ENCODE measurements around the gene ST8SIA4. TPM values are rescaled to one million over a fixed set of nuclear protein-coding genes. Genes with fewer than 3 reads are reported as not detected.

The ST8SIA4 gene
- total and polyA plus RNA-seq, 2 donors (not counting 1 experiment from before 2014, with no cell fraction given): 9.5 to 42.6 TPM

DNA sequence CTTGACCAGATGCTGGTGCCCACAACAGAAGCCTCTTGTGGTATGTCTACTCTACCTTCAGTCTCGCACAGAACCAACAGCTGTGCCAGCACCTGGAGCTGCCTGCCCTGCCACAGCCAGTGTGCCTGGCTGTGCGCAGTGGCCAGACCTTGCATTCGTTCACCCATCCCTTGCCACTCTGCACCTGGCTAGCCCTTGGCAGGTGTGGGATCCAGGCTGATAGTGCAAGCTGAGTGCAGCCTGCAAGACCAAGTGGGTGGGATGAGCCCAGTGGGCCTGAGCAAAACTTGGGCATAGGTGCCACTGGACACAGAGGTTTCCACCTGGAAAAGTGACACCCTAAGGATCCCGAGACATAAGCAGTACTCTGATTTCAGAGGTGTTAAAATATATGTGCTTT is 108.2 kb downstream of the ST8SIA4 start:
- ChIA-PET POLR2A (no interaction called here), CTCF (interaction anchor here (1.1 kb wide), 1 partner anchor 106 kb away, joined by 3 read pairs; no protein-coding TSS in a partner anchor)
- Histone ChIP-seq H2AFZ (ENCODE audit: insufficient read depth, low read depth, low read length, poor library complexity, severe bottlenecking) (no peak overlapping the region), H3K79me2 (ENCODE audit: control insufficient read depth, insufficient read depth, low read length) (no peaks in the 10 kb centered on the region), H3K27ac (ENCODE audit: low read length in 2 of 2) (no peak overlapping the region), H3K9me3 (ENCODE audit: control extremely low read depth in 1 of 3, control insufficient read depth in 2 of 3, insufficient read depth in 1 of 3, low read length in 2 of 3) (peaks cover 0 to 17% (median 17%) of the 10 kb centered on the region in 3 donors), H3K9ac (ENCODE audit: low read length) (no peak overlapping the region), H3K4me2 (replicated peaks; ENCODE audit: low read depth, low read length, poor library complexity, severe bottlenecking) (no peak overlapping the region), H3K4me1 (ENCODE audit: control insufficient read depth in 2 of 2, insufficient read depth in 2 of 2, low read length in 2 of 2) (no peaks in the 10 kb centered on the region), H3K4me3 (ENCODE audit: control extremely low read depth in 1 of 5, extremely low read depth in 1 of 5, insufficient read depth in 1 of 5, low read depth in 2 of 5, low read length in 4 of 5) (no peak overlapping the region), H3K27me3 (replicated peaks in 1 of 4; ENCODE audit: control extremely low read depth in 1 of 4, control insufficient read depth in 3 of 4, insufficient read depth in 4 of 4, low read length in 3 of 4) (no peaks in the 10 kb centered on the region), H4K20me1 (ENCODE audit: control insufficient read depth, insufficient read depth, low read length, poor library complexity, severe bottlenecking) (no peaks in the 10 kb centered on the region), H3K36me3 (replicated peaks in 1 of 2; ENCODE audit: control extremely low read depth in 1 of 2, control insufficient read depth in 1 of 2, extremely low read depth in 1 of 2, insufficient read depth in 2 of 2, low read length in 1 of 2) (no peaks in the 10 kb centered on the region)
- 97% methylated on average over 3 of the region's 4 CpGs for WGBS (ENCODE audit: insufficient coverage)
- Mint-ChIP-seq H3K4me1 (peaks cover 2% of the 10 kb centered on the region), H3K9me3 (ENCODE audit: insufficient read depth) (no peaks in the 10 kb centered on the region), H3K27ac (no peak overlapping the region), H3K4me3 (no peak overlapping the region), H3K27me3 (no peaks in the 10 kb centered on the region)
- no peak for DNase-seq
- ATAC-seq (ENCODE audit: low read depth): no peak
- TF ChIP-seq EZH2 (IDR thresholded peaks at IDR 0.05; ENCODE audit: borderline replicate concordance, insufficient read depth, low read depth, low read length, poor library complexity, severe bottlenecking): no peak
- TF ChIP-seq, protein P1, sequence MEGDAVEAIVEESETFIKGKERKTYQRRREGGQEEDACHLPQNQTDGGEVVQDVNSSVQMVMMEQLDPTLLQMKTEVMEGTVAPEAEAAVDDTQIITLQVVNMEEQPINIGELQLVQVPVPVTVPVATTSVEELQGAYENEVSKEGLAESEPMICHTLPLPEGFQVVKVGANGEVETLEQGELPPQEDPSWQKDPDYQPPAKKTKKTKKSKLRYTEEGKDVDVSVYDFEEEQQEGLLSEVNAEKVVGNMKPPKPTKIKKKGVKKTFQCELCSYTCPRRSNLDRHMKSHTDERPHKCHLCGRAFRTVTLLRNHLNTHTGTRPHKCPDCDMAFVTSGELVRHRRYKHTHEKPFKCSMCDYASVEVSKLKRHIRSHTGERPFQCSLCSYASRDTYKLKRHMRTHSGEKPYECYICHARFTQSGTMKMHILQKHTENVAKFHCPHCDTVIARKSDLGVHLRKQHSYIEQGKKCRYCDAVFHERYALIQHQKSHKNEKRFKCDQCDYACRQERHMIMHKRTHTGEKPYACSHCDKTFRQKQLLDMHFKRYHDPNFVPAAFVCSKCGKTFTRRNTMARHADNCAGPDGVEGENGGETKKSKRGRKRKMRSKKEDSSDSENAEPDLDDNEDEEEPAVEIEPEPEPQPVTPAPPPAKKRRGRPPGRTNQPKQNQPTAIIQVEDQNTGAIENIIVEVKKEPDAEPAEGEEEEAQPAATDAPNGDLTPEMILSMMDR (IDR thresholded peaks at IDR 0.05): no peak
- intact Hi-C loops (cut with micrococcal nuclease): no loop called here

DNA sequence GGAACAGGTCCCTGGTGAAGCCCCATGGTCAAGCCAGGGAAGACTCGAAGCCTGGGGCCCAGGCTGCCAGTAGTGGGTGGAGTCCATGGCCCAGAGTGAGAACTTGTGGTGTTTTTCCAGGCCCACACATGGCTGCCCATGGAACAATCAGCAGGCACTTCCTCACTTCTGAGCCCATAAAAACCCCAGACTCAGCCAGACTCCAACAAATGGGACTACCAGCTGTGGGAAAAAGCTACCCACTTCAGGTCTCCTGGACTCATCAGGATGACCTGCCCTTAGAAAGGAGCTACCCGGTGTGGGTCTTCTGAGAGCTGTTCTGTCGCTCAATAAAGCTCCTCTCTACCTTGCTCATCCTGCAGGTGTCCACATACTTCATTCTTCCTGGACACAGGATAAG is 108.9 kb downstream of the ST8SIA4 start:
- H3K4me2 ChIP-seq (replicated peaks; ENCODE audit: low read depth, low read length, poor library complexity, severe bottlenecking): no peak overlapping the region
- no peak overlapping the region for H3K9ac ChIP-seq (ENCODE audit: low read length)
- DNase-seq (no peak), ATAC-seq (ENCODE audit: low read depth) (no peak)
- Mint-ChIP-seq H3K9me3 (ENCODE audit: insufficient read depth) (no peaks in the 10 kb centered on the region), H3K4me1 (peaks cover 2% of the 10 kb centered on the region), H3K4me3 (no peak overlapping the region), H3K27ac (no peak overlapping the region), H3K27me3 (no peaks in the 10 kb centered on the region)
- no peak overlapping the region for H2AFZ ChIP-seq (ENCODE audit: insufficient read depth, low read depth, low read length, poor library complexity, severe bottlenecking)
- intact Hi-C loops (cut with micrococcal nuclease): no loop called here
- ChIA-PET CTCF (interaction anchor here (1.1 kb wide), 1 partner anchor 106 kb away, joined by 3 read pairs; no protein-coding TSS in a partner anchor), POLR2A (no interaction called here)
- peaks cover 0 to 17% (median 17%) of the 10 kb centered on the region in 3 donors for H3K9me3 ChIP-seq (ENCODE audit: control extremely low read depth in 1 of 3, control insufficient read depth in 2 of 3, insufficient read depth in 1 of 3, low read length in 2 of 3)
- no peak overlapping the region for H3K27ac ChIP-seq (ENCODE audit: low read length in 2 of 2)
- H3K4me1 ChIP-seq (ENCODE audit: control insufficient read depth in 2 of 2, insufficient read depth in 2 of 2, low read length in 2 of 2): no peaks in the 10 kb centered on the region
- H3K79me2 ChIP-seq (ENCODE audit: control insufficient read depth, insufficient read depth, low read length): no peaks in the 10 kb centered on the region
- no peaks in the 10 kb centered on the region for H4K20me1 ChIP-seq (ENCODE audit: control insufficient read depth, insufficient read depth, low read length, poor library complexity, severe bottlenecking)
- TF ChIP-seq EZH2 (IDR thresholded peaks at IDR 0.05; ENCODE audit: borderline replicate concordance, insufficient read depth, low read depth, low read length, poor library complexity, severe bottlenecking): no peak
- H3K36me3 ChIP-seq (replicated peaks in 1 of 2; ENCODE audit: control extremely low read depth in 1 of 2, control insufficient read depth in 1 of 2, extremely low read depth in 1 of 2, insufficient read depth in 2 of 2, low read length in 1 of 2): no peaks in the 10 kb centered on the region
- no peak overlapping the region for H3K4me3 ChIP-seq (ENCODE audit: control extremely low read depth in 1 of 5, extremely low read depth in 1 of 5, insufficient read depth in 1 of 5, low read depth in 2 of 5, low read length in 4 of 5)
- WGBS (ENCODE audit: insufficient coverage): 96% methylated on average over 3 of the region's 3 CpGs
- no peaks in the 10 kb centered on the region for H3K27me3 ChIP-seq (replicated peaks in 1 of 4; ENCODE audit: control extremely low read depth in 1 of 4, control insufficient read depth in 3 of 4, insufficient read depth in 4 of 4, low read length in 3 of 4)

All from B cell (primary cell).